HepG2 (cell line): Measurements from ENCODE around the gene APOC1. TPM values are rescaled to one million over a fixed set of nuclear protein-coding genes. Genes with fewer than 3 reads are reported as not detected.

Experiments
- FOXJ3 ChIP-seq: sonication (generic); formaldehyde crosslinking; IDR thresholded peaks from 2 replicates; pipeline ENCODE4 v1.4.0; 2020; ENCODE audit warnings: missing genetic modification reagents, mild to moderate bottlenecking, borderline replicate concordance
- MTF2 ChIP-seq: sonication (generic); formaldehyde crosslinking; IDR thresholded peaks from 2 replicates; pipeline ENCODE4 v1.5.0; 2020; ENCODE audit warnings: missing genetic modification reagents, borderline replicate concordance
- POLR2AphosphoS5 ChIP-seq: IDR thresholded peaks from 2 replicates; pipeline ENCODE4 v1.6.1; 2012; ENCODE audit warnings: low read depth, low read length
- SKI ChIP-seq: fragments of 450-650 bp; IDR thresholded peaks from one replicate; pipeline ENCODE4 v1.6.1; 2018; ENCODE audit warnings: mild to moderate bottlenecking; ENCODE audit not compliant: partially characterized antibody
- SNAPC2 ChIP-seq: sonication (generic); formaldehyde crosslinking; IDR thresholded peaks from 2 replicates; pipeline ENCODE4 v1.8.1; 2022; ENCODE audit warnings: mild to moderate bottlenecking, missing genetic modification reagents
- ZNF136 ChIP-seq: sonication (generic); formaldehyde crosslinking; IDR thresholded peaks from 2 replicates; pipeline ENCODE4 v1.8.1; 2022; ENCODE audit warnings: low read depth, mild to moderate bottlenecking, moderate library complexity, missing genetic modification reagents
- ZNF326 ChIP-seq: sonication (generic); formaldehyde crosslinking; IDR thresholded peaks from 2 replicates; pipeline ENCODE4 v1.4.0; 2020; ENCODE audit warnings: missing genetic modification reagents, borderline replicate concordance
- ZNF432 ChIP-seq: sonication (generic); formaldehyde crosslinking; IDR thresholded peaks from 2 replicates; pipeline ENCODE4 v1.5.0; 2020; ENCODE audit warnings: missing genetic modification reagents, mild to moderate bottlenecking, borderline replicate concordance
- polyA plus RNA-seq, 8 experiments: library from polyadenylated mRNA; depleted of rRNA in 3 of 8; stranded (reverse) in 7 of 8; unstranded in 1 of 8; fragments of >200 nt; fragmentation: Illumina TruSeq in 4 of 8; extraction: Trizol in 4 of 8; gene quantifications; 2 replicates each; pipeline versions ENCODE4 v1.2.1 to v1.2.3, GENCODE V29; 2011 to 2016; ENCODE audit warnings: low read depth in 4 of 8, missing spikeins in 1 of 8, mixed read lengths in 1 of 8; ENCODE audit not compliant: insufficient read depth in 1 of 8
- total RNA-seq, 5 experiments: library from RNA; depleted of rRNA; stranded (reverse); fragments of >200 nt; fragmentation: Illumina TruSeq; extraction: Trizol; gene quantifications; 2 replicates each; pipeline ENCODE4 v1.2.3, GENCODE V29; 2016; ENCODE audit warnings: low read depth in 1 of 5
- TF ChIP-seq, protein P1 (sequence below), 2 experiments: sonication (generic) in 1 of 2; formaldehyde crosslinking in 1 of 2; IDR thresholded peaks; 2 replicates each; pipeline versions ENCODE4 v1.6.1 to v1.9.0; 2014 to 2022; ENCODE audit warnings: antibody characterized with exemption in 1 of 2, borderline replicate concordance in 1 of 2, inconsistent platforms in 1 of 2, low read depth in 1 of 2, missing genetic modification reagents in 1 of 2
- TF ChIP-seq, protein P2 (sequence below): conservative IDR thresholded peaks from 2 replicates; pipeline ENCODE4 v1.6.1; 2018; ENCODE audit warnings: missing genetic modification reagents
- TF ChIP-seq, protein P3 (sequence below): sonication (generic); formaldehyde crosslinking; IDR thresholded peaks from 2 replicates; pipeline ENCODE4 v1.4.0; 2020; ENCODE audit warnings: missing genetic modification reagents; ENCODE audit errors: not compliant biosample characterization
- TF ChIP-seq, protein P4 (sequence below): sonication (generic); formaldehyde crosslinking; IDR thresholded peaks from 2 replicates; pipeline ENCODE4 v1.5.1; 2020; ENCODE audit warnings: mild to moderate bottlenecking, missing genetic modification reagents, borderline replicate concordance
- TF ChIP-seq, protein P5 (sequence below): sonication (generic); formaldehyde crosslinking; IDR thresholded peaks from 2 replicates; pipeline ENCODE4 v1.4.0; 2020; ENCODE audit warnings: mild to moderate bottlenecking, missing genetic modification reagents
- TF ChIP-seq, protein P6 (sequence below): sonication (generic); formaldehyde crosslinking; IDR thresholded peaks from 2 replicates; pipeline ENCODE4 v1.8.0; 2022; ENCODE audit warnings: mild to moderate bottlenecking, missing genetic modification reagents; ENCODE audit not compliant: insufficient replicate concordance

Gene APOC1
- total and polyA plus RNA-seq, 2 of the 13 experiments (the other 11 are each of a cell fraction or from before 2014, with no cell fraction given), result 600 to 1,235 TPM

DNA sequence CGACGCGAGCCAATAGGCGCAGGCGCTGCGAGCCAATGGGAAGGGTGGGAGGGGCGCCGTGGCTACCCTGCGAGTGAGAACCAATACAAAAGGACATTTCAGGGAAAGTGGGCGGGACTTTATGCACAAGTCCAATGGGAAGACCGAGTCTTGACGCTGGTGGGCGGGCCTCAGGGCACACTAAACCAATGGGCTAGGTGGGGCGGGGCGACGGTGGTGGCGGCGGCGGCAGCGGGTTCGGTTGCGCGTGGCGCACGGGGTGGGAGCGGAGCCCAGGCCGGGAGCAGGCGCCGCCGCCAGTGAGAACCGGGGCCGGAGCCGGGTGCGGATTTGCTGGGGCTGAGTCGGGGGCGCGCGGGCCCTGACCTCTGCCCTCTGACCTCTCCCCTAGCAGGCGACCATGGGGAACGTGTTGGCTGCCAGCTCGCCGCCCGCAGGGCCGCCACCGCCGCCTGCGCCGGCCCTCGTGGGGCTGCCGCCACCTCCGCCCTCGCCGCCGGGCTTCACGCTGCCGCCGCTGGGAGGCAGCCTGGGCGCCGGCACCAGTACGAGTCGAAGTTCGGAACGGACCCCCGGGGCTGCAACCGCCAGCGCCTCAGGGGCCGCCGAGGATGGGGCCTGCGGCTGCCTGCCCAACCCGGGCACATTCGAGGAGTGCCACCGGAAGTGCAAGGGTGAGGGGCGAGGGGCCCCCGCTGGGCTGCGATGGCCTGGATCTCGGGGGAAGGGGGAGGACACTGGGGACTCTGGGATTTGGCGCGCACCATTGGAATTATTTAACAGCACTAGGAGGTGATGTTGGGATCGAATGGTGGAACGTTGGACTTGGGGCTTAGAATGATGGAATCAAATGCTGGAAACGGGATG is 23.2 kb upstream of the APOC1 start, which contains the start of gene TOMM40 (continued):
- TF ChIP-seq, protein P1, sequence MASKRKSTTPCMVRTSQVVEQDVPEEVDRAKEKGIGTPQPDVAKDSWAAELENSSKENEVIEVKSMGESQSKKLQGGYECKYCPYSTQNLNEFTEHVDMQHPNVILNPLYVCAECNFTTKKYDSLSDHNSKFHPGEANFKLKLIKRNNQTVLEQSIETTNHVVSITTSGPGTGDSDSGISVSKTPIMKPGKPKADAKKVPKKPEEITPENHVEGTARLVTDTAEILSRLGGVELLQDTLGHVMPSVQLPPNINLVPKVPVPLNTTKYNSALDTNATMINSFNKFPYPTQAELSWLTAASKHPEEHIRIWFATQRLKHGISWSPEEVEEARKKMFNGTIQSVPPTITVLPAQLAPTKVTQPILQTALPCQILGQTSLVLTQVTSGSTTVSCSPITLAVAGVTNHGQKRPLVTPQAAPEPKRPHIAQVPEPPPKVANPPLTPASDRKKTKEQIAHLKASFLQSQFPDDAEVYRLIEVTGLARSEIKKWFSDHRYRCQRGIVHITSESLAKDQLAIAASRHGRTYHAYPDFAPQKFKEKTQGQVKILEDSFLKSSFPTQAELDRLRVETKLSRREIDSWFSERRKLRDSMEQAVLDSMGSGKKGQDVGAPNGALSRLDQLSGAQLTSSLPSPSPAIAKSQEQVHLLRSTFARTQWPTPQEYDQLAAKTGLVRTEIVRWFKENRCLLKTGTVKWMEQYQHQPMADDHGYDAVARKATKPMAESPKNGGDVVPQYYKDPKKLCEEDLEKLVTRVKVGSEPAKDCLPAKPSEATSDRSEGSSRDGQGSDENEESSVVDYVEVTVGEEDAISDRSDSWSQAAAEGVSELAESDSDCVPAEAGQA (IDR thresholded peaks at IDR 0.05; ENCODE audit: low read depth), result no peak
- TF ChIP-seq, protein P1 (CRISPR knock-in tag; IDR thresholded peaks at IDR 0.05; ENCODE audit: borderline replicate concordance), result no peak
- TF ChIP-seq FOXJ3 (CRISPR knock-in tag) (no peak), POLR2AphosphoS5 (peak; percentile 24; the same call in 1 of the 2 replicates), ZNF326 (CRISPR knock-in tag) (no peak), SKI (peak; percentile 42), SNAPC2 (CRISPR knock-in tag) (no peak), ZNF136 (CRISPR knock-in tag) (no peak), MTF2 (CRISPR knock-in tag) (no peak), ZNF432 (CRISPR knock-in tag) (no peak)
- TF ChIP-seq, protein P2, sequence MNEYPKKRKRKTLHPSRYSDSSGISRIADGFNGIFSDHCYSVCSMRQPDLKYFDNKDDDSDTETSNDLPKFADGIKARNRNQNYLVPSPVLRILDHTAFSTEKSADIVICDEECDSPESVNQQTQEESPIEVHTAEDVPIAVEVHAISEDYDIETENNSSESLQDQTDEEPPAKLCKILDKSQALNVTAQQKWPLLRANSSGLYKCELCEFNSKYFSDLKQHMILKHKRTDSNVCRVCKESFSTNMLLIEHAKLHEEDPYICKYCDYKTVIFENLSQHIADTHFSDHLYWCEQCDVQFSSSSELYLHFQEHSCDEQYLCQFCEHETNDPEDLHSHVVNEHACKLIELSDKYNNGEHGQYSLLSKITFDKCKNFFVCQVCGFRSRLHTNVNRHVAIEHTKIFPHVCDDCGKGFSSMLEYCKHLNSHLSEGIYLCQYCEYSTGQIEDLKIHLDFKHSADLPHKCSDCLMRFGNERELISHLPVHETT (CRISPR knock-in tag), result no peak; the same call in none of the 2 replicates
- TF ChIP-seq, protein P3, sequence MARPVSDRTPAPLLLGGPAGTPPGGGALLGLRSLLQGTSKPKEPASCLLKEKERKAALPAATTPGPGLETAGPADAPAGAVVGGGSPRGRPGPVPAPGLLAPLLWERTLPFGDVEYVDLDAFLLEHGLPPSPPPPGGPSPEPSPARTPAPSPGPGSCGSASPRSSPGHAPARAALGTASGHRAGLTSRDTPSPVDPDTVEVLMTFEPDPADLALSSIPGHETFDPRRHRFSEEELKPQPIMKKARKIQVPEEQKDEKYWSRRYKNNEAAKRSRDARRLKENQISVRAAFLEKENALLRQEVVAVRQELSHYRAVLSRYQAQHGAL (CRISPR knock-in tag), result no peak
- TF ChIP-seq, protein P4, sequence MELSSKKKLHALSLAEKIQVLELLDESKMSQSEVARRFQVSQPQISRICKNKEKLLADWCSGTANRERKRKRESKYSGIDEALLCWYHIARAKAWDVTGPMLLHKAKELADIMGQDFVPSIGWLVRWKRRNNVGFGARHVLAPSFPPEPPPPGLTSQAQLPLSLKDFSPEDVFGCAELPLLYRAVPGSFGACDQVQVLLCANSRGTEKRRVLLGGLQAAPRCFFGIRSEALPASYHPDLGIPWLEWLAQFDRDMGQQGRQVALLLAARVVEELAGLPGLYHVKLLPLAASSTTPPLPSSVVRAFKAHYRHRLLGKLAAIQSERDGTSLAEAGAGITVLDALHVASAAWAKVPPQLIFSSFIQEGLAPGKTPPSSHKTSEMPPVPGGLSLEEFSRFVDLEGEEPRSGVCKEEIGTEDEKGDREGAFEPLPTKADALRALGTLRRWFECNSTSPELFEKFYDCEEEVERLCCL (CRISPR knock-in tag), result no peak
- TF ChIP-seq, protein P5, sequence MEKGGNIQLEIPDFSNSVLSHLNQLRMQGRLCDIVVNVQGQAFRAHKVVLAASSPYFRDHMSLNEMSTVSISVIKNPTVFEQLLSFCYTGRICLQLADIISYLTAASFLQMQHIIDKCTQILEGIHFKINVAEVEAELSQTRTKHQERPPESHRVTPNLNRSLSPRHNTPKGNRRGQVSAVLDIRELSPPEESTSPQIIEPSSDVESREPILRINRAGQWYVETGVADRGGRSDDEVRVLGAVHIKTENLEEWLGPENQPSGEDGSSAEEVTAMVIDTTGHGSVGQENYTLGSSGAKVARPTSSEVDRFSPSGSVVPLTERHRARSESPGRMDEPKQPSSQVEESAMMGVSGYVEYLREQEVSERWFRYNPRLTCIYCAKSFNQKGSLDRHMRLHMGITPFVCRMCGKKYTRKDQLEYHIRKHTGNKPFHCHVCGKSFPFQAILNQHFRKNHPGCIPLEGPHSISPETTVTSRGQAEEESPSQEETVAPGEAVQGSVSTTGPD, result no peak
- TF ChIP-seq, protein P6, sequence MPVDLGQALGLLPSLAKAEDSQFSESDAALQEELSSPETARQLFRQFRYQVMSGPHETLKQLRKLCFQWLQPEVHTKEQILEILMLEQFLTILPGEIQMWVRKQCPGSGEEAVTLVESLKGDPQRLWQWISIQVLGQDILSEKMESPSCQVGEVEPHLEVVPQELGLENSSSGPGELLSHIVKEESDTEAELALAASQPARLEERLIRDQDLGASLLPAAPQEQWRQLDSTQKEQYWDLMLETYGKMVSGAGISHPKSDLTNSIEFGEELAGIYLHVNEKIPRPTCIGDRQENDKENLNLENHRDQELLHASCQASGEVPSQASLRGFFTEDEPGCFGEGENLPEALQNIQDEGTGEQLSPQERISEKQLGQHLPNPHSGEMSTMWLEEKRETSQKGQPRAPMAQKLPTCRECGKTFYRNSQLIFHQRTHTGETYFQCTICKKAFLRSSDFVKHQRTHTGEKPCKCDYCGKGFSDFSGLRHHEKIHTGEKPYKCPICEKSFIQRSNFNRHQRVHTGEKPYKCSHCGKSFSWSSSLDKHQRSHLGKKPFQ, result no peak
